GM18870 (cell line): Measurements from ENCODE around the gene ZP3.
"Not testable (repeated sequence)": the region's sequence is repeated elsewhere in the genome, so short reads cannot be mapped to it uniquely, and the experiment has no call there.

Experiments
- ATAC-seq: cut with Tn5 transposase; IDR thresholded peaks from one replicate; pipeline ENCODE4 v1.9.1; 2021; ENCODE audit warnings: moderate library complexity; ENCODE audit not compliant: unreplicated experiment

Gene ZP3

DNA sequence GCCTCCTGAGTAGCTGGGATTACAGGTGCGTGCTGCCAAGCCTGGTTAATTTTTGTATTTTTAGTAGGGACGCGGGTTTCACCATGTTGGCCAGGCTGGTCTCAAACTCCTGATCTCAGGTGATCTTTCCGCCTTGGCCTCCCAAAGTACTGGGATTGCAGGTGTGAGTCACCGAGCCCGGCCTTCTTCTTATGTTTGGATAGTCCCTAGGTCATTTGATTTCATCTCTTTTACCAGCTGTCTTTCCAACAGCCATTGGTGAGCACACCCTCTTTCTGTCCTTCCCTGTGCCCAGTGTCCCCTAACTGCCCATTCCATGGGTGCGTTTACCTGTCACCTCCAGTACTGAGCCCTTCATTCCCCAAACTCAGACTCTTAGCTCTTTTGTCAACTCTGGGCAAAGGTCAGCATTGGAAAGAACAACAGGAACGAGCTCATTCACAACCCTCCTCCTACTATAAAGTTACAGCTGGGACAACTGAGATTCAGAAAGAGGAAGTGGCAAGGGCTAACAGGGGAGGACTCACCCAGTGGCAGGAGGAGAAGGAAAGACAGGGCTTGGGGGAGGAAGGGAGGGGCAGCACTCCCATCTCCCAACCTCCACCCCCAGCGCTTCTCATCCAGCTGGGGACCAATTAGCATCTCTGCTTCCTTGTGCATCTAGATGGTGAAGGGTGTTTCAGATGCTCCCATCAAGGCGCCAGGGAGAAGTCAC, 20.8 kb upstream of the ZP3 start:
- ATAC-seq, result no peak

DNA sequence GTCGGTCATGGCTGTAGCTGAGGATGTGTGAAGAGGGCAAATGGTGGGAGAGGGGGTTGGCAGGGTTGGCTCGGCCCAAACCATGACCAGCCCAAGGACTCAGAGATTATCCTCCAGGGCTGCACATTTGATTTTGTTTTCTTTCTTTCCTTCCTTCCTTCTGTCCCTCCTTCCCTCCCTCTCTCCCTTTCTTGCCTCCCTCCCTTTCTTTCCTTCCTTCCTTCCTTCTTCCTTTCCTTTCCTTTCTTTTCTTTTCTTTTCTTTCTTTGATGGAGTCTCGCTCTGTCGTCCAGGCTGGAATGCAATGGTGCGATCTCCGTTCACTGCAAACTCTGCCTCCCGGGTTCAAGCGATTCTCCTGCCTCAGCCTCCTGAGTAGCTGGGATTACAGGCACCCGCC, 19.0 kb upstream of the ZP3 start:
- no peak for ATAC-seq

- no peak for ATAC-seq
These were observed 17.0 kb upstream of the ZP3 start for GRCh38 chr7:76407718-76408117.

DNA sequence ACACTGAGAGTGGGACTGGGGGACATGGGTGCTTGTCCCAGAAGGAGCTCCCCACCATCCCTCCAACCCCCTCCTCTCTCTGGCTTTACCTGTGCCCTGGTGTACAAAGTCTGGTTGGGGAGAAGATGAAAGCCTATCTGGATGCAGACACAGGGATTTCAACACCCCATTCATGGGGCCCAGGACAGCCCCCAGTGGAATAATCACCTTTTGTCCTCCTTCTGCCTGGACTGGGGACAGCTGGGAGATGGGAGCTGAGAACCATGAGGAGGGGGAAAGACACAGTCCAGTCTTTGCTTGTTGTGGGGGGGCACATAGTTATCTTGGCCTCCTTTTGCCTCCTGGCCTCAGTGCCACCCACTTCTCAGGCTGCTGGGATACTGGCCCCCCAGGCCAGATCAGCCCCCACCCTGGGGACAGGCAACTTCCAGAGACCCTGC, 16.6 kb upstream of the ZP3 start:
- ATAC-seq, result no peak

DNA sequence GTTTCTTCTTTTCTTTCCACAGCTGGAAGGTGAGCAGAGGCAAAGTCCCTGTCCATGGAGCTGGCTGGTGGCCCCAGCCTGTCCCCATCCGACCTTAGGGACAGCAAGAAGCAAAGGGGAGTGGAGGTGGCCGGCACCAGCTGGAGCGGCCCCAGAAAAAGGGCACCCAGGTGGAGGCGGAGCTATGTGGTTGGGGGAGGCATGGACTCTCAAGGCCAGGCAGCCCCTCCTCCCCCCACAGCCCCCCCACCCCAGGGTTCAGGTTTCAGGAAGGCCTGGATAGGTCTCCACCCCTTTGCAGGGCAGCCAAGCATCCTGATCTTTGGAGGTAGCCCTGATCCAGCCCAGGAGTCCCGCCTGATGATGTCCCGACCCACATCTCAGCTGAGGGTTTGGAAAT, 15.2 kb upstream of the ZP3 start, which contains the start of gene SSC4D:
TSS of gene SSC4D (minus strand) at position 161 of the 400 bp plus-strand sequence. CDS start 5,258 bp downstream, outside the sequence.
- no peak for ATAC-seq

DNA sequence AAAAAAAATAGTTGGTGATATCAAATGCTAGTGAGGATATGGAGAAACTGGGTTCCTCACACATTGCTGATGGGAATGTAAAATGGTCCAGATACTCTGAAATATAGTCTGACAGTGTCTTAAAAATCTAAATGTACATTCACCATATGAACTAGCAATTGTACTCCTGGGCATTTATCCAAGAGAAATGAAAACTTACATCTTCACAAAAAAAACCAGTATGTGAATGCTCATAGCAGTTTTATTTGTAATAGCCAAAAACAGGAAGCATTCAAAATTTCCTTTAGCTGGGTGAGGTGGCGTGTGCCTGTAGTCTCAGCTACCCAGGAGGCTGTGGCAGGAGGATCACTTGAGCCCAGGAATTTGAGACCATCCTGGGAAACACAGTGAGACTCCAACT, 13.1 kb upstream of the ZP3 start:
- no peak for ATAC-seq

DNA sequence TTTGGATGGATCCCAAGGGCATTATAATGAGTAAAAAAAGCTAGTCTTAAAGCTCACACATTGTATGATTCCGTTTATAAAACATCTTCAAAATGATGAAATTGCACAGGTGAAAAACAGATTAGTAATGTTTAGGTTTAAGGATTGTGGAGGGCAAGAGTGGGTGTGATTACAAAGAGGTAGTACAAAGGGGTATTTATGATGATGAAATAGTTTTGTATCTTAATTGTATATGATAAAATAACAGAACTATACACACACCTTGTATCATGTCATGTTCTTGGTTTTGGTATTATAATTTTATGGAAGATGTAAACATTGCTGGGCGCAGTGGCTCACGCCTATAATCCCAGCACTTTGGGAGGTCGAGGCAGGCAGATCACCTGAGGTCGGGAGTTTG, 12.5 kb upstream of the ZP3 start:
- no peak for ATAC-seq

GRCh38 chr7:76417654-76418310, 7.0 kb upstream of the ZP3 start:
- not testable (repeated sequence) for ATAC-seq

DNA sequence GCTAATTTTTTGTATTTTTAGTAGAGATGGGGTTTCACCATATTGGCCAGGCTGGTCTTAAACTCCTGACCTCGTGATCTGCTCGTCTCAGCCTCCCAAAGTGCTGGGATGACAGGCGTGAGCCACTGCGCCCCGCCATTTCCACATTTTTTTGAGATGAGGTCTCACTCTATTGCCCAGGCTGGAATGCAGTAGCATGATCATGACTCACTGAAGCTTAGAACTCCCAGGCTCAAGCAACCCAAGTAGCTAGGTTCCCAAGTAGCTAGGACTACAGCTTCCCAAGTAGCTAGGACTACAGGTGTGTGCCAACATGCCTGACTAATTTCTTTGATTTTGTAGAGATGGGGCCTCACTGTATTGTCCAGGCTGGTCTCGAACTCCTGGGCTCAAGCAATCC, 3.7 kb upstream of the ZP3 start:
- not testable (repeated sequence) for ATAC-seq

DNA sequence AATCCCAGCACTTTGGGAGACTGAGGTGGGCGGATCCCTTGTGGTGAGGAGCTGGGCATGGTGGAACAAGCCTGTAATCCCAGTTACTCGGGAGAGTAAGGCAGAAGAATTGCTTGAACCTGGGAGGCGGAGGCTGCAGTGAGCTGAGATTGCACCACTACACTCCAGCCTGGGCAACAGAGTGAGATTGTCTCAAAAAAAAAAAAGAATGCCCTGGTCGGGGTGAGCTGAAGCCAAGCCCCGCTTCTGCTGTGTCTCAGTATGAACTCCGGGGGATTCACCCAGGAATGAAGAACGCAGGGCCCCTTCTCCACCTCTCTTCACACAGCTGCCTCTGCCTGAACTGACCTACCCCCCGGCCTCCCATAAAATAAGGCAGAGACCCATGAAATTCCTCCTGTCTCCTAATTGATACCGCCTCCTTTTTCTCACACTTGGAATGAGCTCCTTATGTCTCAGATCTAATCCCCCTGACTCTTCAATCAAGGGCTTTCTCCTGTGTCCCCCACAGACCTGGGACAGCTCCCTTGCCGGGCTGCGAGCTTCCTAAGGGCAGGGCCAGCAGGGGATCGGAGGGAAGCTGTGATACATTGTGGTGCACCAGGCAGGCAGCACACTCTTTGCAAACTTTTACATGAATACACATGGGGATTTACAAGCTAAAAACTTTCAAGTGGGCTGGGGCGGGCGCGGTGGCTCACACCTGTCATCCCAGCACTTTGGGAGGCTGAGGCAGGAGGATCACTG, 911 bp upstream of the ZP3 start:
- ATAC-seq, result no peak

DNA sequence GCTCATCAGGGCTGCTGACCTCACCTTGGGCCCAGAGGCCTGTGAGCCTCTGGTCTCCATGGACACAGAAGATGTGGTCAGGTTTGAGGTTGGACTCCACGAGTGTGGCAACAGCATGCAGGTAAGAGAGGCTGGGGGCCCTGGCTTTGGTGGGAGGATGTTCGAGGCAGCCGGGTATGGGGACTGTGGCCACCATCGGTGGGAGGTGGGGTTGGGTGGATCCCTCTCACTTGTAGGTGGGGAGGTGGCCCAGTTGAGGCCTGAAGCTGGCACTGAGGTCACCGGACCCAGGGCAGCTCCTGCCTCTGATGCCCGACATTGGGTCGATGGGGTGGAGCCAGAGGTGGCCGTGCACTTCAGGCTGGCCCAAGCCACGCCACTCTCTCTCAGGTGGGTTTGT, 406 bp downstream of the ZP3 start:
- ATAC-seq, result no peak

GRCh38 chr7:76425558-76425957, 808 bp downstream of the ZP3 start:
- ATAC-seq, result not testable (repeated sequence)

- ATAC-seq, result no peak
These were observed 1.5 kb downstream of the ZP3 start for GRCh38 chr7:76426246-76426645.

DNA sequence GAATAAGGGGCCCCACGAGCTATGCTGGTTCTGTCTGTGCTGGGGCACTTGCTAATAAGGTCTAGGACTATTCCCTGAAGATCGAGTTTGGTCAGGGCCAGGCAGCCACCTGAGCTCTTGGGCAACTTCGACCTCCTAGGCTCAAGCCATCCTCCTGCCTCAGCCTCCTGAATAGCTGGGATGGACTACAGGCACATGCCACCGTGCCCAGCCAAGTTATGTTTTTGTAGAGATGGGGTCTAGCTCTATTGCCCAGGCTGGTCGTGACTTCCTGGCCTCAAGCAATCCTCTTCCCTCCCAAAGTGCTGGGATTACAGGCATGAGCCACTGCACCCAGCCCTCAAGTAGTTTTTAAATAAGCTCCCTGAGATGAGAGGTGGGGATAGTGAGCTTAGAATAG, 2.9 kb downstream of the ZP3 start:
- no peak for ATAC-seq

- no peak for ATAC-seq
These were observed 3.5 kb downstream of the ZP3 start for GRCh38 chr7:76428149-76428823.

DNA sequence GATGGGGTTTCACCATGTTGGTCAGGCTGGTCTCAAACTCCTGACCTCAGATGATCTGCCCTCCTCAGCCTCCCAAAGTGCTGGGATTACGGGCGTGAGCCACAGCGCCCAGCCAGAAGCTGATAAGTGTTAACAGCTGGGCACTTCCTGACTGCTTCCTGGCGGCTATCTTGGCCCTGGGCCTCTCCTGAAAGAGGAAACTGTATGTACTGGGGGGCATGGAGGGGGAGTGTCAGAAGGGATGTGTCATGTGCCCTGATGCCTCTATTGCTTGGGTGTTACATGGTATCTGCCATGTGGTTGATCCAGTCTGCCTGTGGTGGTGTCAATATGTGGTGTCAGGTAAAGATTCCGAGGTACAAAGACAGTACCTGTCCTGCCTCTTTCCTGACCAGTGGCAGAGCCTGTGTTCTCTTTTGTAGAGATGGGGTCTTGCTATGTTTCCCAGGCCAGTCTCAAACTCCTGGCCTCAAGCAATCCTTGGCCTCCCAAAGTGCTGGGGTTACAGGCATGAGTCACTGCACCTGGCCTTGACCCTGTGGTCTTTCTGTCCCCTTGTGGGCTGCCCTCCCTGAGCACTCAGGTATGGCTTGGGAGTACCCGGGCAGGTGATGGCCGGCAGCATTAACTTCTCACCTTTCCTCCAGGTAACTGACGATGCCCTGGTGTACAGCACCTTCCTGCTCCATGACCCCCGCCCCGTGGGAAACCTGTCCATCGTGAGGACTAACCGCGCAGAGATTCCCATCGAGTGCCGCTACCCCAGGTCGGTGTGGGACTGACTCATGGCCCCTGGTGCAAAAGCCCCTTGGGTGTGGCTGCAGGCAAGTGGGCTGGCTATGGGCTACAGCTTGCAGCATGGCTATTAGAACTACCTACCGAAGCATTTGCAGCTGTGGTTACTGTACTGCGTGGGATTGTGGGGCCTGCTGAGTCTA, 4.4 kb downstream of the ZP3 start:
- no peak for ATAC-seq

DNA sequence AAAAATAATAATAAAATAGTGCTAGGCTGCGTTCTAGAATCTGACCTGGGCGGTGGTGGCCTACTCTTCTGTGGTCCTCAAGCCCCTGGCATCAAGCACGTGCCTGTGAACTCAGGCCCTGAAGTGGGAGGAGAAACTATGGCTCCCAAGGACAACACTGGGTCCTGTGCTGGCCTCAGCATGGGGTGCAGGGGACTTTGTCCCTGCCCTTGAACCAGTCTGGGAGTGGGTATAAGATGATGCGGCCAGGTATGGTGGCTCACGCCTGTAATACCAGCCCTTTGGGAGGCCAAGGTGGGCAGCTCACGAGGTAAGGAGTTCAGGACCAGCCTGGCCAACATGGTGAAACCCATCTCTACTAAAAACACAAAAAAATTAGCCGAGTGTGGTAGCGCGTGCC, 5.5 kb downstream of the ZP3 start:
- ATAC-seq, result no peak

DNA sequence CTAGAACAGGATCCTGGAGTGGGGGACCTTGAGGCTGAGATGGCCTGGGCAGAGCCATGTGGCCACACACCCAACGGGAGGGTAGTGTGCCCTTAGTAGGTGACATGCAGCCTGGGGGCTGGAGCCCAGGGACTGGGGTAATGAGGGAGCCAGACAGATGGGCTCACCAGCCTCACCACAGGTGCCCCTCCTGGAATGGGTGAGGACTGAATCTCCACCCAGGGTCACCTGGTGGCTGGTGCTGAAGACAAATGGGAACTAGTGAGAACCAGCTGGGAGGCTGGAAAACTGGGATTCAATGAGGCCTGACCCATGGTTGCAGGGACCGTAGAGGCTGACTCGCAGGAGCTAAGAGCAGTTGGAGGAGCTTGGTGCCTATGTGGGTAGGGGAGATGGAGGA, 6.1 kb downstream of the ZP3 start:
- ATAC-seq, result no peak

GRCh38 chr7:76437873-76438272, 13.1 kb downstream of the ZP3 start:
- ATAC-seq, result peak; percentile 79
